T1000 (cell line): ENCODE results near the gene SPEM3.
"Not testable (repeated sequence)": the region's sequence is repeated elsewhere in the genome, so short reads cannot be mapped to it uniquely, and the experiment has no call there.

Source experiments
- DNase-seq: peaks from one replicate; lab custom pipeline; 2025; ENCODE audit warnings: mixed read lengths; lab: John Stamatoyannopoulos, UW

Gene SPEM3

DNA sequence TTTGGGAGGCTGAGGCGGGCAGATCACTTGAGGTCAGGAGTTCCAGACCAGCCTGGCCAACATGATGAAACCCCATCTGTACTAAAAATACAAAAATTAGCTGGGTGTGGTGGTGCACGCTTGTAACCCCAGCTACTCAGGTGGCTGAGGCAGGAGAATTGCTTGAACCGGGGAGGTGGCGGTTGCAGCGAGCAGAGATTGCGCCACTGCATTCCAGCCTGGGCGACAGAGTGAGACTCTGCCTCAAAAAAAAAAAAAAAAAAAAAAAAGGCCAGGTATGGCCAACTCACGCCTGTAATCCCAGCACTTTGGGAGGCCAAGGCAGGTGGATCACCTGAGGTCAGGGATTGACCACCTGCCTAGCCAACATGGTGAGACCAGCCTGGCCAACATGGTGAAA, 46.1 kb downstream of the SPEM3 start:
- not testable (repeated sequence) for DNase-seq

DNA sequence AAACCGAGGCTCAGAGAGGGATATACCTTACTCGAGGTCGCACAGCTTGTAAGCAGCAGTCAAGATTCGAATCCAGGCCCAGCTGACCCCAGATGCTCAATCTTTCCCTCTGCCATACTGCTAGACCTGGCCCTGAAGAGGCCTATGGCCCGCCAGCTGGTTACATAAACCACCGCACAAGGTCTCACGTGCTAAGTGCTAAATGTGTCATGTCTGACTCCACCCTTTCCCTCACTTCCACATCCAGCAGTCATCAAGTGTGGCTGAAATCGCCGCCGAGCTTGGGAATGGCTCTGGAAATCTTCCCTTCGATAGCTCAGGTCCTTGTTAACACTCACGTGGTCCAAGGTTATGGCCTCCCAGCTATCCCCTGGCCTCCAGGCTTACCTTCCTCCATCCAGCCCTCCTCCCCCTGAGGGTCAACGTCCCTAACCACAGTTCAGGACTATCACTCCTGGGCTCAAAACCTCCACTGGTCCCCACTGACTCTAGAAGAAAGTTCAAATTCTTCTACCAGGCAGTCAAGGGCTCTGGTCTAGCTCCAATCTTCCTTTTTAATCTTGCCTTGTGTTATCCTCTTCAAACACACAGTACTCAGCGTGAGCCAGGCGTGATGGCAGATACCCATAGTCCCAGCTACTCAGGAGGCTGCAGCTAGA, 47.2 kb downstream of the SPEM3 start:
- DNase-seq, result no peak

DNA sequence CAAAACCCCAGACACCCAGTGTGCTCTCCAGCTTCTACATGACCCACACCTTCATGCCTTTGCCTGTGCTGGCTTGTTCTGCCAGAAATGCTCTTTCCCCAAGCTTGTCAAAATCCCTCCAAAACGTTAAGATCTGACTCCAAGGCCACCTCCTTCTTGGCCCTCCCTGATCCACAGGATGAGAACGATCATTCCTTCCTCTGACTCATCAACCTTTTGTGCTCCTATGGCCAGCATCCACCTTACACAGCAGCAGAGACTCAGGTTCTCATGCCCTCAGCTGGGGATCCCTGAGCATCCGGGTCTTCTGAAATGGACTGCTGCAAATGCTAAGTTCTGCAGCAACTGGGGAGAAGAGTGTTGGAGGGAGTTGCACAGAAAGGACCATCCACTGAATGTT, 47.8 kb downstream of the SPEM3 start:
- DNase-seq, result no peak

DNA sequence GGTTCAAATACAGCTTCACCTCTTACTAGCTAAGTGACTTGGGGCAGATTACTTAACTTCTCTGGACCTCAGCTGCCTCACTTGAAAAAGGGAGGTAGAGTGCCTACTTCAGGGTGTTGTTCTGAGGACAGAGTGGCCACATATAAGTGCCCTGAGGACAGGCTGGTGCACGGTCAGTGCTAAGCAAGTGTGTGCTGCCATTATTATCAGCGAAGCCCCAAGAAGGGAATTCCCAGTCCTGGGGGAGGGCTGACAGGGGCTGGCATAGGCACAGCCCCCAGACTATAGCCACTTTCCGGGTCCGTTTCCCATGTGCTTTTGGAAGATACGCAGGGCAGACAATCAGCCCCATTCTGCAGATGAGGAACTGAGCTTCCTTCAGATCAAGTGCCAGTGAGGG, 48.3 kb downstream of the SPEM3 start:
- DNase-seq, result no peak

DNA sequence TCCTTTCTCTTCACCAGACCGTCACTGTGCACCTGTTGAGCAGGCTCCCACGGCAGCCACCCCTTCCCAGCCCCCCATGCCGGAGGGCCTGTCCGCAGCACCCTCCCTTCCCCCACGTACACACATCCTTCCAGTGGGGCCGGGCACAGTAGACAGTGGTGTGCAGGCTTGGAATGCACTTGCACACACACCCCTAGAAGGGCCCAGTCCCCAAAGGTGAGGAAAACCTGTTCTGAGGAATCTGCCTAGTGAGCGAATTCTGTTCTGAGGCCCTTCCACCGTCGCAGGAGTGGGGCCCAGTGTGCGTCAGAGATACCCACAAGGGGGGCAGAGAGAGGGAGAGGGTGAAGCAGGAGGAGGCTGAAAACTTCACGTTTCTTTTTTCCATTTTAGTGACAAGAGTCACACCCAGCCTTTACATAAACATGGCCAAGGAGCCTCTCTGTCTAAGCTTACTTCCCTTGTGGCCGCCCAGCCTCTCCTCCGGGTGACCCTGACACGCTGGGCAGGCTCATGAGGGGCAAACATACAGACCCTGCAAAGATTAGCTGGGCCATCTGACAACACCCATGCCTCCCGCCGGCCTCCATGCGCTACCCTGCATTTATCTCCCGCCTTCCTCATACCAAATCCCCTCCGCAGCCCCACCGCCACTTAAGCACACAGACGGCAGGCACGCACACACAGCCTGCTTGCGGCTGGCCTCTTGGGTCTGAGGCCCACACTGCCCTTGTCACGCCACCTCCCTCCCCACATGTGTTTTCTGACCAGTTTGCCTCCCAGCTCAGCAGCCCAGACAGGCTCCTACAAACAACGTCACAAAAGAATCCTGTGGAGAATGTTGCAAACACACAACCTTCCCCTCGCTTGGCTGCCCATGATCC, 49.0 kb downstream of the SPEM3 start:
- DNase-seq, result no peak

DNA sequence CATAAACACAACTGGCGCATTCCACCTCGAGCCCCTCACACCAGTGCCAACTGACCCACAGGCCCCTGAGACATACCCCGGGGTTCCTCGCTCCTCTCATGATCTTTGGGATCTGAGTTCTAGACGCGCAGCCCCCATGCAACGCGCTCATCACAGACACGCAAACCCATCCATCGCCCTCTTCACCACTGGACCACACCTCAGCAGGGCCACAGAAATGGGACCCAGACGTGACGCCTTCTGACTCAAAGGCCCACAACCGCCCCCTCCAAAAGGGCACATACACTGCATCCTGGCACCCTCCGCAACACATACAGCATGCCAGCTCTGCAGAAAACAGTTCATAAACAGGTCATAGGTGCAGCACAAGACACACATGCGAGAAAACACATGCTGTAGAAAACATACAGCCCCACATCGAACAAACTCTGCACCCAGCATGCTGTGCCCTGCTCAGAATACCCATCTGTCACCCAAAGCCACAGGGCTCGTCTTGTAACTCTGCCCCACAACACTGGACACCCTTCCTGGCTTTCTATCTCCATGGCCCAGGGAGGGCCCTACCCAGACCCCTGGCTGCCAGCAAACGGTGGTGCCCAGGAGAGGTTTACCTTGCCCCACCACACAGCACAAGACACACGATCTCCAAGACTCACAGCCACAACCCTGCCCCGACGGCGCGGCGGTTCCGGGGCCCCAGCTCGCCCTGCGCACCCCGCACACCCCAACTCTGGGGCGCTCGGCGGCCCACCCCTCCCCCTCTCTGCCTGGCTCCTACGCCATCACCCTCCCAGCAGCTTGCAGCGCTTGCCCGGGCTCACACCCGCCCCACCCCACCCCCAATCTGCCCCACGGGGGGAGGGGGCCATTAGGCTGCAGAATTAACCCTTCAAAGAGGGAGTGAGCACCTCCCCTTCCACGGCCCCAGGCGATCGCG, 49.9 kb downstream of the SPEM3 start:
- DNase-seq, result no peak

DNA sequence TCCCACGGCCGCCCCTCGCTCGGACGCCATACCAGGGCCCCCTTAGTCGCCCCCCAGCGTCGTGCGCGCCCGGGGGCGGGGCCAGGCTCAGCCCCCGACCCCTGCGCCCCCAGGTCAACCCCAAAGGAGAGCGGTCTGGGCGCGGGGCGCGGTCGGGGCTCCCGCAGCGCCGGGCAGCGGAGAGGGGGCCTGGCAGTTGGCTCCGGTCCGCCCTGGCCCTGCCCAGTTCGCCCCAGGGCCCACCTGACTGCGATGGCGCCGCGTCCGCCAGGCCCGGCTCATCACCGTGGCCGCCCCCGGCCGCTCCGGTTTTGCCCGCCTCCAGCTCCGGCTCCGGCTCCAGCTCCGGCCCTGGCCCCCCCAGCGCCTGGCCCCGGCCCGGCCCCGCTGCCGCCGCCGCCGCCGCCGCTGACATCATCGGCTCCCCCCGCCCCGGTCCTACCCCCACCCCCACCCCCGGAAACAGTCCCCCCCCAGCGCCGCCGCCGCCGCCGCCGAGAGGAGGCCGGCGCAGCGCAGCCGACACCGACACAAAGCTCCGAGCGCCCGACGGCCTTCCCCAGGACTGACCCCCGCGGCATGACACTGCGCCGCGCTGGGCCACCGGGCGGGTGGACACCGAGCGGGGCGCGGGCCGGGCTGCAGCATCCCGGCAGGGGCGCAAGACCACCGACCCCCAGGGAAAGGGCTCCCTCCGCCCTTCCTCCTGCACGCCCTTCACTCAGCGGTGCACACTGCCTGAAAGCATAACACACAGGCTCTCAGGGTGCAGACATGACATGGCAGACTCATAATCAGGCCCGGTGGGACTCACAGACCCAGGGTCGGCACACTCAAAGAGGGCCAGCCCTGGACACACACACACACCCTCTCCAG, 50.8 kb downstream of the SPEM3 start, which contains the start of gene ZBTB4:
Gene ZBTB4 (minus strand): TSS at position 419 of the 876 bp plus-strand sequence. CDS start 12,830 bp downstream, outside the sequence.
- no peak for DNase-seq

DNA sequence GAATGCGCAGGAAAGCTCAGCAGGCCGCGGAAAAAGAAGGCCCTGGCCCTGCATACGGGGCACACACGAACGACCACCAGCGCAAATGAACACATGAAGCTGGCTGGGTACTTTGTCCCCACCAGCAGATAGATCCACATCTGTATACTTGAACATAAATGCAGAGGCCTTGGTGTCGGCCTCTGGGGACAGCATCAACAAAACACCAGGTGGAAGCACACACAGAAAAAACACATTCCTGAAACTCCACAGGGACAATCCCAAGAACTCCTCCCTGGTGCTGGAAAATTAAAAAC, 51.4 kb downstream of the SPEM3 start:
- DNase-seq, result no peak

DNA sequence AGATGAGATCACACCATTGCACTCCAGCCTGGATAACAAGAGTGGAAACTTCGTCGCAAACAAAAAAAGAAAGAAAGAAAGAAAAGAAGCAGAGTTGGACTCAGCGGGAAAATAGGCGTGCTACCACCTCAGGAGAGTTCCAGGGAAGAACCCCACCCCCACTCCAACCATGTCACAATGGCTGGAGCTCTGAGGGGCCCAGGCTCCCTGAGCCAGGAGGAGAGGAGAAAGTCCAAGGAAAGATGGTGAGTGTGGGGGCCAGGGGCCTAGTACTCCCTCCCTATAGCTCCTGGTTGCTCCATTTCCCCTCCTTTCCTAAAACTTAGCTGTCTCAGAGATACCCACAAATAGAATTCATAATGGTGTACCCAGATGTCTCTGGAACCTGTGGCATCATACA, 52.6 kb downstream of the SPEM3 start, which contains the start of gene SLC35G6:
Gene SLC35G6 (plus strand): TSS at position 172 of the 400 bp plus-strand sequence. CDS start 71 bp downstream, at position 243.
- not testable (repeated sequence) for DNase-seq

DNA sequence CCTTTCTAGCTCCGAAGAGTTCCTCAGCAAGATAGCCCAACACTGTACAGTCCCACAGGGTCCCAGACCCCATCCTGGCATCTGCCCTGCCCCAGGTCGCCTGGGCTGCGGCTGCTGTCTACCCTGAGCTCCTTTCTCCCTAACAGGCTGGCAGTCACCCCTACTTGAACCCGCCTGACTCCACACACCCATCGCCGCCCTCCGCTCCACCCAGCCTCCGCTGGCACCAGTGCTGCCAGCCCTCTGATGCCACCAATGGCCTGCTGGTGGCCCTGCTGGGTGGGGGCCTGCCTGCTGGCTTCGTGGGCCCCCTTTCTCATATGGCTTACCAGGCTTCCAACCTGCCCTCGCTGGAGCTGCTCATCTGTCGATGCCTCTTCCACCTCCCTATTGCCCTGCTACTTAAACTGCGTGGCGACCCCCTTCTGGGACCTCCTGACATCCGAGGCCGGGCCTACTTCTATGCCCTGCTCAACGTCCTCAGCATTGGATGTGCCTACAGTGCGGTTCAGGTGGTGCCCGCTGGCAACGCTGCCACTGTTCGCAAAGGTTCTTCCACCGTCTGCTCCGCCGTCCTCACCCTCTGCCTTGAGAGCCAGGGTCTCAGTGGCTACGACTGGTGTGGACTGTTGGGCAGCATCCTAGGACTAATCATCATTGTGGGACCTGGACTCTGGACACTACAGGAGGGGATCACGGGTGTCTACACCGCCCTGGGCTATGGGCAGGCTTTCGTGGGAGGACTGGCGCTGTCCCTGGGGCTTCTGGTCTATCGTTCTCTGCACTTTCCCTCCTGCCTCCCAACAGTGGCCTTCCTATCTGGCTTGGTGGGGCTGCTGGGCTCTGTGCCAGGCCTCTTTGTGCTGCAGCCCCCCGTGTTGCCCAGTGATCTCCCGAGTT, 53.4 kb downstream of the SPEM3 start:
- not testable (repeated sequence) for DNase-seq
